Osteoblast (primary cell): ENCODE data around the gene DNMT1. TPM values are rescaled to one million over a fixed set of nuclear protein-coding genes. Genes with fewer than 3 reads are reported as not detected.

Experiments used
- DNase-seq: peaks from one replicate; pipeline ENCODE4 v3.0.0; 2011; ENCODE audit warnings: low spot score, mixed read lengths; ENCODE audit not compliant: insufficient read length; ENCODE audit errors: missing footprints
- H2AFZ ChIP-seq: 2 replicates; pipeline ENCODE4 v1.6.0; 2011; ENCODE audit warnings: mild to moderate bottlenecking, low read length
- H3K27ac ChIP-seq: 2 replicates; pipeline ENCODE4 v1.5.1; 2011; ENCODE audit warnings: mild to moderate bottlenecking, low read depth, low read length, moderate library complexity
- H3K27me3 ChIP-seq: 2 replicates; pipeline ENCODE4 v1.6.0; 2012; ENCODE audit warnings: mild to moderate bottlenecking, control low read depth, inconsistent platforms, low read length, moderate library complexity; ENCODE audit not compliant: insufficient read depth
- H3K36me3 ChIP-seq: 2 replicates; pipeline ENCODE4 v1.5.1; 2011; ENCODE audit warnings: mild to moderate bottlenecking, low read length, control low read depth, moderate library complexity; ENCODE audit not compliant: insufficient read depth
- H3K4me1 ChIP-seq: 2 replicates; pipeline ENCODE4 v1.5.1; 2011; ENCODE audit warnings: mild to moderate bottlenecking, low read length, control low read depth, moderate library complexity; ENCODE audit not compliant: insufficient read depth
- H3K4me2 ChIP-seq: 2 replicates; pipeline ENCODE4 v1.6.0; 2011; ENCODE audit warnings: mild to moderate bottlenecking, low read length; ENCODE audit not compliant: insufficient read depth
- H3K4me3 ChIP-seq: fragments of 200-600 bp; sonication (generic); 3 replicates; pipeline ENCODE4 v1.5.1; 2012; ENCODE audit warnings: mild to moderate bottlenecking, low read length, inconsistent platforms; ENCODE audit not compliant: insufficient read depth
- H3K79me2 ChIP-seq: 2 replicates; pipeline ENCODE4 v1.6.0; 2012; ENCODE audit warnings: mild to moderate bottlenecking, low read length, control low read depth, inconsistent platforms; ENCODE audit not compliant: insufficient read depth
- H3K9me3 ChIP-seq: 2 replicates; pipeline ENCODE4 v1.5.1; 2011; ENCODE audit warnings: low read depth, low read length, control low read depth
- H4K20me1 ChIP-seq: 2 replicates; pipeline ENCODE4 v1.6.0; 2012; ENCODE audit warnings: mild to moderate bottlenecking, low read length, control low read depth; ENCODE audit not compliant: insufficient read depth
- CTCF ChIP-seq: IDR thresholded peaks from 2 replicates; pipeline ENCODE4 v1.5.1; 2011; ENCODE audit warnings: mild to moderate bottlenecking, low read depth, low read length, moderate library complexity; ENCODE audit errors: extremely low read depth
- total RNA-seq: library from RNA; depleted of rRNA; stranded (reverse); fragments of >200 nt; gene quantifications from 2 replicates; pipeline ENCODE4 v1.2.3, GENCODE V29; 2012

Gene DNMT1
- total RNA-seq, 1 donor = 33.7 TPM

DNA sequence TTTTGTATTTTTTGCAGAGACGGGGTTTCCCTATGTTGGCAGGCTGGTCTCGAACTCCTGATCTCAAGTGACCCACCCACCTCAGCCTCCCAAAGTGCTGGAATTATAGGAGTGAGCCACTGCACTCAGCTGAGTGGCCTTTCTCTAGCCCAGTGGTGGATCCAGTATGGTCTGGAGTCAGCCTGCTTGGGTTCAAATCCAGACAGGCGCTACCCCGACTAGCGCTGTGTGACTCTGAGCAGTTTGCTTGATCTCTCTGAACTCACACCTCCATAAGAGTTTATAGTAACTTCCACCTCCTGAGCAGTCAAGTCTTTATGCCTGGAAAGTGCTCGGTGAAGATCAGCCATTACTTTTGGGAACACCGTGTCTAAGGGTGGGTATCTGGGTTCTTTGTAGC lies 25.9 kb upstream of the DNMT1 start:
- H3K4me2 ChIP-seq = no peak overlapping the region
- no peak overlapping the region for H2AFZ ChIP-seq
- no peaks in the 10 kb centered on the region for H3K27me3 ChIP-seq
- no peak overlapping the region for H3K27ac ChIP-seq
- peaks cover 5% of the 10 kb centered on the region for H3K79me2 ChIP-seq
- no peak for TF ChIP-seq CTCF
- H3K9me3 ChIP-seq = no peaks in the 10 kb centered on the region
- DNase-seq = peak; percentile 23
- H3K36me3 ChIP-seq = peaks cover 4% of the 10 kb centered on the region
- H4K20me1 ChIP-seq = peaks cover under 1% of the 10 kb centered on the region
- H3K4me1 ChIP-seq = no peaks in the 10 kb centered on the region
- H3K4me3 ChIP-seq = no peak overlapping the region

GRCh38 chr19:10219678-10220077 lies 24.9 kb upstream of the DNMT1 start:
- peak; percentile 80 for DNase-seq
- Histone ChIP-seq H4K20me1 (no peaks in the 10 kb centered on the region), H3K36me3 (peaks cover 4% of the 10 kb centered on the region)

DNA sequence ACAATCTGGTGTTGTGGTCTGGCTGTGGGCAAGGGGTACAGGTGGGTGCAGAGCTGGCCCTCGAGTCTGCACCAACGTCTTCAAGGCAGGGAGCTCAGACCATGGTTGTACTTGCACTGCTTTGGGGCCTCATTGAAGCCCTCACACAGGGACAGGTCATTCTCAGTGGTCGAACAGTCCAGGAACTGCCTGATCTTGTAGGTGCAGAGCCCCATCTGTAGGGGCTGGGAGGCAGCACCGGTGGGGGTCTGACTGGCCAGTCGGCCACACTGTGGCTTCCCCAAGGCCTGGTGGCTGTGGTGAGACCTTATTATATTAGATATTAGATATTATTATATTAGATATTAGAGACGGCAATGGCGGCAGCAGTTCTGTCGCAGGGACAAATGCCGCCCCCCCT lies 22.3 kb upstream of the DNMT1 start:
- H3K36me3 ChIP-seq = no peaks in the 10 kb centered on the region
- no peak for DNase-seq
- H4K20me1 ChIP-seq = no peaks in the 10 kb centered on the region
- H3K27me3 ChIP-seq = no peaks in the 10 kb centered on the region
- no peak for TF ChIP-seq CTCF
- no peak overlapping the region for H3K4me2 ChIP-seq
- peaks cover 5% of the 10 kb centered on the region for H3K4me1 ChIP-seq
- H3K27ac ChIP-seq = no peak overlapping the region
- no peak overlapping the region for H2AFZ ChIP-seq
- no peaks in the 10 kb centered on the region for H3K9me3 ChIP-seq
- no peak overlapping the region for H3K4me3 ChIP-seq
- H3K79me2 ChIP-seq = no peaks in the 10 kb centered on the region

More at GRCh38 chr19:10219678-10220077, 24.9 kb upstream of the DNMT1 start:
- peaks cover 4% of the 10 kb centered on the region for H3K4me1 ChIP-seq
- peak; percentile 45 for TF ChIP-seq CTCF
- H3K4me3 ChIP-seq = no peak overlapping the region
- H3K27me3 ChIP-seq = no peaks in the 10 kb centered on the region
- H3K9me3 ChIP-seq = no peaks in the 10 kb centered on the region
- no peak overlapping the region for H2AFZ ChIP-seq
- peaks cover 5% of the 10 kb centered on the region for H3K79me2 ChIP-seq
- H3K4me2 ChIP-seq = no peak overlapping the region
- no peak overlapping the region for H3K27ac ChIP-seq

DNA sequence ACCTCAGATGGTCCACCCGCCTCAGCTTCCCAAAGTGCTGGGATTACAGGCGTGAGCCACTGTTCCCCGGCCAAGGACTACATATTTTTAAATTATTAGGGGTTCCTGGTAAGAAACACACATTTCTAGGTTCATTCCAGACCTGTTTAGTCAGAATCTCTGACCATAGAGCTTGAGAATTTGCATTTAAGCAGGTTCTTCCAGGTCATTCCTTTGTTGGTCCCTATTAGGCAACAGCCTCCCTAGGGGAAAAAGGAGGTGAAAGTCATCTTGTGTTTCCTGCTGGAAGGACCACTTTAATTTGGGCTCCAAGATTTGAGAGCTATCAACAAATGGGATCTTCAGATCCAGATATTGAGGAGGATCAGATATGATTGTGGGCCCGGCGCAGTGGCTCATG lies 20.0 kb upstream of the DNMT1 start:
- Histone ChIP-seq H3K4me1 (peaks cover 5% of the 10 kb centered on the region), H3K79me2 (no peaks in the 10 kb centered on the region), H3K27ac (no peak overlapping the region), H3K27me3 (no peaks in the 10 kb centered on the region), H4K20me1 (no peaks in the 10 kb centered on the region), H2AFZ (no peak overlapping the region), H3K9me3 (no peaks in the 10 kb centered on the region), H3K4me3 (no peak overlapping the region), H3K36me3 (no peaks in the 10 kb centered on the region), H3K4me2 (no peak overlapping the region)
- peak; percentile 56 for DNase-seq
- TF ChIP-seq CTCF = no peak
